Natural killer cell (primary cell): ENCODE measurements around the gene VANGL1. TPM values are rescaled to one million over a fixed set of nuclear protein-coding genes. Genes with fewer than 3 reads are reported as not detected.

Experiments used
- ATAC-seq, 3 donors: fragments of 150-1000 bp in 2 of 3; fragments of 200-7000 bp in 1 of 3; cut with Tn5 transposase; 1 replicate in 1 of 3; 2 replicates in 2 of 3; pipeline ENCODE4 v1.10.0; 2021; ENCODE audit warnings: mild to moderate bottlenecking in 2 of 3, moderate library complexity in 2 of 3
- DNase-seq, 2 donors: peaks; one replicate each; pipeline versions ENCODE4 v3.0.0 to v3.0.0-alpha.2; 2013 to 2021; ENCODE audit warnings: mixed read lengths in 1 of 2
- H3K27ac ChIP-seq: one replicate; pipeline ENCODE4 v1.5.1; 2013; ENCODE audit warnings: mild to moderate bottlenecking, low read length
- H3K27me3 ChIP-seq: one replicate; pipeline ENCODE4 v1.6.1; 2013; ENCODE audit warnings: low read length; ENCODE audit not compliant: control insufficient read depth, insufficient read depth
- H3K36me3 ChIP-seq: one replicate; pipeline ENCODE4 v1.6.1; 2013; ENCODE audit warnings: low read length; ENCODE audit not compliant: control insufficient read depth, insufficient read depth
- H3K4me1 ChIP-seq: one replicate; pipeline ENCODE4 v1.6.1; 2013; ENCODE audit warnings: low read length; ENCODE audit not compliant: control insufficient read depth, insufficient read depth
- H3K4me3 ChIP-seq: one replicate; pipeline ENCODE4 v1.5.1; 2013; ENCODE audit warnings: low read length
- H3K9me3 ChIP-seq: one replicate; pipeline ENCODE4 v1.6.1; 2013; ENCODE audit warnings: low read length; ENCODE audit not compliant: control insufficient read depth, insufficient read depth
- H3K27ac Mint-ChIP-seq, 2 donors: one replicate each; pipeline ENCODE4 v1.8.0; 2022; ENCODE audit warnings: mild to moderate bottlenecking in 2 of 2, mixed read lengths in 2 of 2, moderate library complexity in 1 of 2
- H3K27me3 Mint-ChIP-seq, 2 donors: one replicate each; pipeline ENCODE4 v1.8.0; 2022; ENCODE audit warnings: low read depth in 2 of 2, mixed read lengths in 2 of 2
- H3K36me3 Mint-ChIP-seq: one replicate; pipeline ENCODE4 v1.8.0; 2022; ENCODE audit warnings: mixed read lengths
- H3K4me1 Mint-ChIP-seq, 2 donors: one replicate each; pipeline ENCODE4 v1.8.0; 2022; ENCODE audit warnings: mixed read lengths in 2 of 2
- H3K4me3 Mint-ChIP-seq: one replicate; pipeline ENCODE4 v1.8.0; 2022; ENCODE audit warnings: mild to moderate bottlenecking, moderate library complexity, mixed read lengths
- H3K9me3 Mint-ChIP-seq, 2 donors: one replicate each; pipeline ENCODE4 v1.8.0; 2022; ENCODE audit warnings: mixed read lengths in 2 of 2
- WGBS: methylation state at CpG from one replicate; pipeline ENCODE4 v1.1.7; 2013; ENCODE audit warnings: missing lambda C conversion rate; ENCODE audit not compliant: insufficient coverage; 5-methylcytosine and 5-hydroxymethylcytosine counted together
- intact Hi-C: fragments of 100-400 bp; cut with micrococcal nuclease; formaldehyde crosslinking; loops from one replicate; pipeline ENCODE4 v1.14.2; 2022
- total RNA-seq, 4 donors: library from RNA; stranded (reverse); fragments of 120-200 nt in 1 of 4; gene quantifications; one replicate each; pipeline versions ENCODE4 v1.2.3 to v1.2.4, GENCODE V29; 2013 to 2022
- TF ChIP-seq, protein P1 (sequence below): fragments of 200-600 bp; IDR thresholded peaks from one replicate; pipeline ENCODE4 v1.8.0; 2022; ENCODE audit warnings: antibody characterized with exemption

The VANGL1 gene
- total RNA-seq, 3 donors from 2014 or later (not counting 1 experiment from before 2014, with no cell fraction given), result 6.4 to 14.8 (median 10.3) TPM

DNA sequence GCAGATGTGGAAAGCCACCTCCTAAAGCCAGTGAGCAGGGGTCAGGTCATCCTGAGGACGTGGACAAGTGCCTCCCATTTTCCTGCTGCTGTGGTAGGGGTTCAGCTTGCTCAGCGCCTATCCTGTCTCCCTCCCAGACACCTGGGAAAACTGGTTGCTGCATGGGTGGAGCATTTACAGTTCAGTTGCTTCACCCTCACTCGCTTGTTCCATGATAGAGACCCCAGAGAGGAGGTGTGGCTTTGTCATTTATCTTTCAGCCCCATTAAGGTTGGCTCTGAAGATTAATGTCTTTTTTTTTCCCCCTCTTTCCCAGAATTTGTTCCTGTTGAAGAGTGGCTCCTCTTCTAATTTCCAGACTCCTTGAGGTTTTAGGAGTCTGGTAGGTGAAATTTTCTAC, 9.2 kb downstream of the VANGL1 start:
- Mint-ChIP-seq H3K4me1 (peaks cover 18 to 20% of the 10 kb centered on the region in 2 donors), H3K36me3 (no peaks in the 10 kb centered on the region), H3K27me3 (no peaks in the 10 kb centered on the region), H3K27ac (no peak overlapping the region), H3K9me3 (no peaks in the 10 kb centered on the region), H3K4me3 (no peak overlapping the region)
- no peaks in the 10 kb centered on the region for H3K9me3 ChIP-seq
- no peaks in the 10 kb centered on the region for H3K27me3 ChIP-seq
- DNase-seq (no peak), ATAC-seq (no peak)
- H3K4me3 ChIP-seq, result no peak overlapping the region
- no peak overlapping the region for H3K27ac ChIP-seq
- TF ChIP-seq, protein P1, sequence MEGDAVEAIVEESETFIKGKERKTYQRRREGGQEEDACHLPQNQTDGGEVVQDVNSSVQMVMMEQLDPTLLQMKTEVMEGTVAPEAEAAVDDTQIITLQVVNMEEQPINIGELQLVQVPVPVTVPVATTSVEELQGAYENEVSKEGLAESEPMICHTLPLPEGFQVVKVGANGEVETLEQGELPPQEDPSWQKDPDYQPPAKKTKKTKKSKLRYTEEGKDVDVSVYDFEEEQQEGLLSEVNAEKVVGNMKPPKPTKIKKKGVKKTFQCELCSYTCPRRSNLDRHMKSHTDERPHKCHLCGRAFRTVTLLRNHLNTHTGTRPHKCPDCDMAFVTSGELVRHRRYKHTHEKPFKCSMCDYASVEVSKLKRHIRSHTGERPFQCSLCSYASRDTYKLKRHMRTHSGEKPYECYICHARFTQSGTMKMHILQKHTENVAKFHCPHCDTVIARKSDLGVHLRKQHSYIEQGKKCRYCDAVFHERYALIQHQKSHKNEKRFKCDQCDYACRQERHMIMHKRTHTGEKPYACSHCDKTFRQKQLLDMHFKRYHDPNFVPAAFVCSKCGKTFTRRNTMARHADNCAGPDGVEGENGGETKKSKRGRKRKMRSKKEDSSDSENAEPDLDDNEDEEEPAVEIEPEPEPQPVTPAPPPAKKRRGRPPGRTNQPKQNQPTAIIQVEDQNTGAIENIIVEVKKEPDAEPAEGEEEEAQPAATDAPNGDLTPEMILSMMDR, result no peak
- intact Hi-C loops, result no loop called here
- H3K4me1 ChIP-seq, result peaks cover 28% of the 10 kb centered on the region
- peaks cover 5% of the 10 kb centered on the region for H3K36me3 ChIP-seq
- 97% methylated on average over 3 of the region's 3 CpGs for WGBS

- peaks cover 5% of the 10 kb centered on the region for H3K36me3 ChIP-seq
- ATAC-seq (no peak), DNase-seq (no peak)
- no peaks in the 10 kb centered on the region for H3K27me3 ChIP-seq
- no peak overlapping the region for H3K27ac ChIP-seq
- Mint-ChIP-seq H3K4me3 (no peak overlapping the region), H3K9me3 (no peaks in the 10 kb centered on the region), H3K27ac (no peak overlapping the region), H3K36me3 (no peaks in the 10 kb centered on the region), H3K4me1 (peaks cover 18 to 20% of the 10 kb centered on the region in 2 donors), H3K27me3 (no peaks in the 10 kb centered on the region)
- TF ChIP-seq, protein P1, result no peak
- H3K9me3 ChIP-seq, result no peaks in the 10 kb centered on the region
- no peak overlapping the region for H3K4me3 ChIP-seq
- H3K4me1 ChIP-seq, result peaks cover 28% of the 10 kb centered on the region
- intact Hi-C loops, result no loop called here
- 99% methylated on average over 8 of the region's 8 CpGs for WGBS
Observed at GRCh38 chr1:115651391-115651790, 9.6 kb downstream of the VANGL1 start.

- Mint-ChIP-seq H3K27ac (no peak overlapping the region), H3K4me3 (no peak overlapping the region), H3K36me3 (no peaks in the 10 kb centered on the region), H3K9me3 (no peaks in the 10 kb centered on the region), H3K27me3 (no peaks in the 10 kb centered on the region), H3K4me1 (peaks cover 18 to 20% of the 10 kb centered on the region in 2 donors)
- intact Hi-C loops, result no loop called here
- H3K36me3 ChIP-seq, result peaks cover 5% of the 10 kb centered on the region
- no peak overlapping the region for H3K27ac ChIP-seq
- H3K4me1 ChIP-seq, result peaks cover 28% of the 10 kb centered on the region
- no peak overlapping the region for H3K4me3 ChIP-seq
- ATAC-seq, result no peak
- DNase-seq, result no peak
- H3K9me3 ChIP-seq, result no peaks in the 10 kb centered on the region
- TF ChIP-seq, protein P1, result no peak
- WGBS, result no CpG with 5 or more reads among the region's 2 CpGs
- no peaks in the 10 kb centered on the region for H3K27me3 ChIP-seq
Observed at GRCh38 chr1:115652236-115652788, 10.5 kb downstream of the VANGL1 start.

- H3K27ac Mint-ChIP-seq, result peak overlapping the region in 1 of 2 donors; percentile 44
- TF ChIP-seq, protein P1, result no peak
- Histone ChIP-seq H3K4me3 (no peak overlapping the region), H3K4me1 (peaks cover 12% of the 10 kb centered on the region), H3K27ac (no peak overlapping the region), H3K36me3 (peaks cover 5% of the 10 kb centered on the region), H3K9me3 (no peaks in the 10 kb centered on the region), H3K27me3 (no peaks in the 10 kb centered on the region)
- intact Hi-C loops, result no loop called here
- ATAC-seq (no peak), DNase-seq (no peak)
- H3K4me1 Mint-ChIP-seq, result peaks cover 18 to 20% of the 10 kb centered on the region in 2 donors
- H3K4me3 Mint-ChIP-seq, result no peak overlapping the region
- H3K9me3 Mint-ChIP-seq, result no peaks in the 10 kb centered on the region
- H3K27me3 Mint-ChIP-seq, result no peaks in the 10 kb centered on the region
- 95% methylated on average over 3 of the region's 3 CpGs for WGBS
- no peaks in the 10 kb centered on the region for H3K36me3 Mint-ChIP-seq
Observed at GRCh38 chr1:115654125-115654524, 12.4 kb downstream of the VANGL1 start.
